ENCODE data around the gene BSPH1.
"Not testable (repeated sequence)": the region's sequence is repeated elsewhere in the genome, so short reads cannot be mapped to it uniquely, and the experiment has no call there.

BSPH1 gene

DNA sequence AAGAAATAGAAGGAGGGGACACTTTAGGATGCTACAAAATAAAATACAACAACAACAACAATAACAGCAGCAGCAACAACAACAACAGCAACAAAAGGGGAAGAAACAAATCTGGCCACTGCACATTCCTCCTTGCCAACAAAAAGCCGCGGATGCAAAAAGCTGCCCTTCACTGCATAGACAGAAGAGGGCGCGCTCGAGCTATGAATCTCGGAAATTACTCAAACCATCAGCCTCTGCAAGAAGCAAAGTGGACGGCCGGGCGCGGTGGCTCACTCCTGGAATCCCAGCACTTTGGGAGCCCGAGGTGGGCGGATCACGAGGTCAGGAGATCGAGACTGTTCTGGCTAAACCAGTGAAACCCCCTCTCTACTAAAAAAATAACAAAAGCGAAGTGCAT lies 71.9 kb downstream of the BSPH1 start:
- DNase-seq (ENCODE audit: low spot score), result not testable (repeated sequence)

Data from cerebellar cortex (tissue), 1 donor.